GM21526 (cell line): Measurements from ENCODE around the gene DCAF11.

Experiments used
- ATAC-seq: cut with Tn5 transposase; IDR thresholded peaks from one replicate; pipeline ENCODE4 v1.9.1; 2021; ENCODE audit warnings: moderate library complexity; ENCODE audit not compliant: unreplicated experiment, low FRiP score

The DCAF11 gene

DNA sequence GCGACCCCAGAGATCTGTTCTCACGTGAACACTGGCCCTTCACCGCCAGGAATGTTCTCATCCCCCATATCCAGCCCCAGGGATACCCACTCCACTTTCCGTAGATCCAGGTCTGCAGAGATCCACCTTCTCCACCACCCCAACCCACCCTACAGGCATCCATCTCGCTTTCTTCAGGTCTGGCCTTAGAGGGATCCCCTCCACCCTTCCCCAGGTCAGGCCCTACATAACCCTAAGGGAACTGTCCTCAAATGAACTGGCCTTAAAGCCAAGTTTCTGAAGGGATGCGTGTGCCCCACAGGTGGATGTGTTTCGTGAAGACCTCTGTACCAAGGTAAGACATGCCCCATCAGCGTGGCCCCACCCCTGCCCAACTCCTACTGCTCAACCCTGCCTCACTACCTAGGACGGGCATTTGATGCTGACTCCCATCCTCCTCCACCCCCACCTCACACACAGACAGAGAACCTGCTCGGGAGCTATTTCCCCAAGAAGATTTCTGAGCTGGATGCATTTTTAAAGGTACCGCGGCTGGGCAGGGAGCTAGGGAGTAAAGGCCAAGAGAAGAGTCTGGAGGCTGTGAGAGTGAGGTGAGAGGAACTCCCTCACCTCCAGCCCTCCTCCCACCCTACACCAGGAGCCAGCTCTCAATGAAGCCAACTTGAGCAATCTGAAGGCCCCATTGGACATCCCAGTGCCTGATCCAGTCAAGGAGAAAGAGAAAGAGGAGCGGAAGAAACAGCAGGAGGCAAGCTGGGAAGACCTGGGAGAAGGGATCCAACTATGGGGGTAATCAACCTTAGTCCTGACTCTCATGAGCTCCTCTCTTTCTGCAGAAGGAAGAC is 22.3 kb downstream of the DCAF11 start:
- no peak for ATAC-seq

DNA sequence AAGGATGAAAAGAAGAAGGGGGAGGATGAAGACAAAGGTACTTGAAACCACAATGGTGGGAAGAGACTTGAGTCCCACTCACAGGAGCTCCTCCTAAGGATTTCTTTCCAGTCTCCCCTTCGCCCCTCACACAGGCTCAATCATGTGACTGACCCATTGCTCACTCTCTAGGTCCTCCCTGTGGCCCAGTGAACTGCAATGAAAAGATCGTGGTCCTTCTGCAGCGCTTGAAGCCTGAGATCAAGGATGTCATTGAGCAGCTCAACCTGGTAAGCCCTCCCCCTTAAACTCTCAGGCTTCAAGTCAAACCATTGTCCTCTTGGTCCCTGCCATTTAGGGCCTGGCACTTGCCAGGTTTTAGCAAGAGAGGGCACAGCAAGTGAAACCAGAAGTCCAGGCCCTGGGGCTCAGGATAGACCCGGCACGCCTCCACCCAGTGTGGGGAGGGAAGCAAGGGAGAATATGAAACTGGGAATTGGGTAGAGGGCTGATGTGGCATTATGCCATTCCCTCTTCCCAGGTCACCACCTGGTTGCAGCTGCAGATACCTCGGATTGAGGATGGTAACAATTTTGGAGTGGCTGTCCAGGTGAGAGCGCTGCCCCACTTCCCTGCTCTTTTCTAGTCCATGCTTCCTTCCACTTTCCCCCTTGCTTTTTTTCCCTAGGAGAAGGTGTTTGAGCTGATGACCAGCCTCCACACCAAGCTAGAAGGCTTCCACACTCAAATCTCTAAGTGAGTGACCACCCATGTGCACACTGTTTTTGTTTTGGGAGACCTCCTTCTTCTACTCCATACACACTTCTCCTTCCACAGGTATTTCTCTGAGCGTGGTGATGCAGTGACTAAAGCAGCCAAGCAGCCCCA is 23.2 kb downstream of the DCAF11 start:
- ATAC-seq = no peak

DNA sequence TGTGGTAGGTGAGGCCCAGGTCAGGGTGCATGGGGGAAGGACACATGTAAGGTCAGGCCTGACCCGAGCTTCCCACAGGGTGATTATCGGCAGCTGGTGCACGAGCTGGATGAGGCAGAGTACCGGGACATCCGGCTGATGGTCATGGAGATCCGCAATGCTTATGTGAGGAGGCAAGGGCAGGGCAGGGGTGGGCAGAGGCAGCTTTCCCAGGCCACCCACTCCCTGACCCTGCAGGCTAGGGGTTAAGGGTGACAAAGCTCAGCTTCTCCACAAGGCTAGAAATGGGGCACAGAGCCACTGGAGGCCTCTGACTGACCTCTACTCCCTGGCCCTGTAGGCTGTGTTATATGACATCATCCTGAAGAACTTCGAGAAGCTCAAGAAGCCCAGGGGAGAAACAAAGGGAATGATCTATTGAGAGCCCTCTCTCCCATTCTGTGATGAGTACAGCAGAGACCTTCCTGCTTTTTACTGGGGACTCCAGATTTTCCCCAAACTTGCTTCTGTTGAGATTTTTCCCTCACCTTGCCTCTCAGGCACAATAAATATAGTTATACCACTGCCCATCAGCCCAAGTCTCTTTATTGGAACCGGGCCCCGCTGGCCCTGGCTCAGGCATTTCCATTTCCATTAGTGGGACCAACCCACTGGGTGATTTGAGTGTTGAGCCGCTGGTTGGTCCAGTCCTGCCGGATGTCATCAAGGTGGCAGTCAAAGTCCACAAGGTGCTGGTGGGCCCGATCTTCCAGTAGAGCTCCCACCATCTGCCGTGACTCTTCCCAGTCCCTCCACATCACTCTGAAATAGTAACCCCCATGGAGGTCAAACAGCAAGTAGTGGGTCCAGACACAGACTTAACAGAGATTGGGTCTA is 24.1 kb downstream of the DCAF11 start:
- no peak for ATAC-seq

DNA sequence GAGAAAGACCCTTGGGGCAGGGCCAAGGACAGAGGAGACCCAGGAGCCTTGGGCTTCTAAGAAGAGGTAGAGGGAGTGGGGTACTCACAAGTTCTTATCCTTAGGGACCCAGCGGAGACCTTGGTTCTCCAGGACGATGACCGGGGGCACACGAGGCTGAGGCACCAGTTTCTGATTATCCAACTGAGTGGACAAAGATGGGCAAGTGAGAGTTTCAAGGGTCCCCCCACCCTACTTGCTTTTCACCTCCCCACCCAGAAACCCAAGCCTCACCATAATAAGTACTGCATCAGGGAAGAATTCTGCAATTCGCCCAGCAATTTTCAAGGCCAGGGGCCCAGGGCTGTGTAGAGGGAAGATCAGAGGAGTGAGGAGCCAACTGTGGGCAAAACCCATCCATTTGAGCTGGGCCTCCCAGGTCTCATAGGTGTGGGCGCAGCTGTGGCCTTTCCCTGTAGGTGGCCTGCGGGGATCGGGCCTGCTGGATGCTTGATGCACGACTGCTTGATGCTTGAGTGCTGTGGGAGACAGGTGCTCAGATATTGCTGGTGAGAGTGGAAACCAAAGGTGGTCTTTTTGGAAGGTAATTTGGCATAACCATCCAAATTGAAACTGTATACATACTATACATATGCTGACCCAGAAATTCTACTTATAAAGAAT is 24.8 kb downstream of the DCAF11 start:
- ATAC-seq = no peak

DNA sequence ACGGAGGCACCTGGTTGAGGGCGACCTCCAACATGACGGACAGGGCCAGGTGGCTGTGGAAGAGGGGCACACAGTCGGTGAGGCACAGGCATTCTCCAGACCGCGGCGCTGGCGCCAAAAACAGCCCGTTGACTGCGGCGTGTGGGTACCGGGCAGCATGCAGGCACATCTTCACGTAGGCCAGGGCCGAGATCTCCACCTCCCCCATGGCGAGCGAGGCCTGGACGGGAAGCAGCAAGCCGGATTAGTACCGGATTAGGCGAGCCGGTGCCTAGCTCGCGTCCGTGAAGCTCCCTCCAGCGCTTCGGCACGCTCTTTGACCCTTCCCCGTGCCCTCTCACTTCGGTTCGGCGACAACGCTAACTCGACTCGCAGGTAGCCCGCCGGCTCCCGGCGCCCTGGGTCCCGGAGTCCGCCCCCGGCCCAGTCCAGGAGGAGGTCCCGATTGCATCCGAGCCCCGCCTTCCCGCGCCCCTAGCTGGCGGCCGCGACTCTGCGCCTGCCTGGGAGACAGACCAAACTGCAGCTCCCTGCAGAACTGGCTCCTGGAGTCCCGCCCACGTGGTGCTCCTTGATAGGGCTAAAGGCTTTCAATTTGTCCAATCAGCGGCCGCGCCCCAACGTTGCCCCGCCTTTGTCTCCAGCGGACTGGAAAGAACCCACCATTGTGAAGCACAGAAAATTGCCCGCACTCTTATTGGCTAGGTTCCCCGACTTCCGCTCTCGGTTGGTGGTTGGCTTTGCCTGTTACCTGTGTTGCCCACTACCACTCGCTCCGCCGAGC is 26.7 kb downstream of the DCAF11 start, which contains the start of gene EMC9:
TSS of gene EMC9 (minus strand) at position 495 of the 784 bp plus-strand sequence. CDS start at position 208, 287 bp downstream.
- ATAC-seq = peak; percentile 68

DNA sequence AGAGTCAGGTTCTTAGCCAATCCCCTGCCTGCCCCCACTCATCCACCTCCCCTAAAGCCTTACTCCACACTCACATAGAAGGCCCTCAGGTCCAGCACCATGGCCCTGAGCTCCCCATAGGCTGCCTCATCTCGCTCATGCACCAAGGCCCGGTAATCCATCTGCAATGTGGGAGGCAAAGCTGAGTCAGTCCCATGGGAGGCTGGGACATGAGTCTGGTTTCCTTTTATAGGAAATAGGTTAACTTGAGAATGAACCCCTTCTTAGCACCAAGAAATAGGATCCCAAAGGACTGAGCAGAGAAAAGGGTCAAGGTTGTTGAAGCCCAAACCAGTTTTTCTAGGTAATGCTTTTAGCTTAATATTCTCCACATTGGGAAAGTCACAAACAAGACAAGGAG is 28.9 kb downstream of the DCAF11 start:
- ATAC-seq = no peak

DNA sequence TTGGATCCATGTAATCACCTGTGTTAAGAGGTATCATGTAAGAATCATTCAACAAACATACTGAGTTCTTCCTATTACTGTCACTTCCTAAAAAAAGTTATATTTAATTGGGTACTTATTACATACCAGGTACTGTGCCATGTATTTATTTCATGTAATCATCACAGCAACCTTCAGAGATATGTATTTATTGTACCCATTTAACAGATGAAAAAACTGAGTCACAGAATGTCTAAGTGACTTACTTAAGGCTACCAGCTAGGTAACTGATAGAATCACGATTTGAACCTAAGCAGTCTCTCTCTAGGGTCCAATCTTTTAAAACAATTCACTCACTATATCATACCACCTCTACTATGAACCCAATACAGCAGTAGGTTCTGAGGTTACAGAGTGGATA is 29.9 kb downstream of the DCAF11 start:
- ATAC-seq = no peak

DNA sequence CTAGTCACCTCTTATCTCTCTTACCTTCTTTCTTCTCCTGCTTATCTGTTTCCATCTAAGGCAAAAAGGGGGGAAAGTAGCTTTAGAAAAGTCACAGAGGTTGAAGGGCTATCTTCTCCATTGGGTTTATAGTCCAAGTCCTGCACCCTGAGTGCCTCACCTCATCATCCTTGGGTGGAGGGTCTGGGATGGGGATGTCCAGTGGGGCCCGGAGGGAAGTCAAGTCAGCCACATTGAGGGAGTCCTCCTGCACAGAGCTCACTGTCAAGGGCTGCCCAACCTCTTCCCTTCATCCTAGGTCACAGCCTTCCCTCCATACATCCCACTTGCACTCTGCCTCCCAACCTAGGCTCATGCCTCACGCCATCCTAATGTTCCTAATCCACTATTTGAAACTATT is 30.6 kb downstream of the DCAF11 start:
- ATAC-seq = no peak

DNA sequence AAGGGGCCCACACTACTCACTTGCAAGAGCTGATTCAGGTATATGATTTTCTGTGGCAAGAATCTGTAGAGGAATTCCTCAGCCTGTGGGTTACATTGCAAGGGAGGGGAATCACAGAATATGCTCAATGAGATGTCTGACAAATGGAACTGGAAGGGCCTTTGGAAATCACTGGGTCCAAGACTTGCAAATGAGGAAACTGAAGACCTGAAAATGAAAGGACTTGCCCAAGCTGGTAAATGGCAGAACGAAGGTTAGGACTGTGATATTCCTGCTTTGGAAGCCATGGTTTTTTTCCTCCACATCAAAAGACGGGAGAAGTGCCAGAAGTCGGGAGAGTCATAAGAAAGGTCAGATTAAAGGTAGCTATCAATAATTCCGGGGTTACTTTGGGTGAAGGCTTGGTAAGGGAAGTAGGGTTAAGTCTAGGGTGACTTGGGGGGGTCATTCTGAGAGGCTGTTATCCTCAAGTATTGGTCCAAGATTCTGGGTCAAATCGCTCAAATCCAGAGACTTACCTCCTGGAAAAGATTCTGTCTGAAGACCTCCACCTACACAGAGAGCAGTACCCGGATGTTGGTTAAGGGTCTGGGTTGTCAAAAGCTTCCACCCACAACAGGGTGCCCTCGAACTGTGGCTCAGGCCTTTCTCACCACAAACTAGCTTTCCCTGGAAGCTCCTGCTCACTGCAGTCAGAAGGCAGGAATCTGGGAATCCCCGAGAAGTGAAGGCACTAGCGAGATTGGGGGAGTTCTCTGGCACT is 31.3 kb downstream of the DCAF11 start:
- ATAC-seq = no peak

DNA sequence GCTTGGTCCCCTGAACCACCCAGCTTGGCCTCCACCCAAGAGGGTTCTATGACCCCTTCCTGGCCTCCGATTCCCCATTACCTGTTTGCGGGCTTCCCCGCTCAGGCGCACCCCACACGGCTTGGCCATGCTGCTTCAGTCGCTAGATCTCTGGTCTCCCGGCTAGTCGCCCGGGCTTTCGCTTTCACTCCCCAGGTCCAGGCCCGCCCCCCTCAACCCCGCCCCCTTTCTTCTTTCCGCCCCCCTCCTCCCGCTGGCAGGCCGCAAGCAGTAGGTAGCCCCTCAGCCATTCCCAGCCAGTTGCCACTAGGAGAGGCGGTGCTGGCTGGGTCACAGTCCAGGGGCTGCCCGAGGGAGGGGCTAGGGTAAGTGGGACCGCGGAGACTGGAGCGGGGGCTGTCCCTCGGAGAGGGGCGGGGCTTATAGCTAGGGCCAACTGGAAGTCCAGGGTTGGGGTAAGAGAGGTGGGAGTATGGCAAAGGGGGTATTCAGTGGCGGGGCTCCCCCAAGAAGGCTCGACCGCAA is 31.9 kb downstream of the DCAF11 start, which contains the start of gene PSME2:
TSS of gene PSME2 (minus strand) at position 158 of the 525 bp plus-strand sequence. CDS start at position 129, 29 bp downstream.
- peak; percentile 44 for ATAC-seq

DNA sequence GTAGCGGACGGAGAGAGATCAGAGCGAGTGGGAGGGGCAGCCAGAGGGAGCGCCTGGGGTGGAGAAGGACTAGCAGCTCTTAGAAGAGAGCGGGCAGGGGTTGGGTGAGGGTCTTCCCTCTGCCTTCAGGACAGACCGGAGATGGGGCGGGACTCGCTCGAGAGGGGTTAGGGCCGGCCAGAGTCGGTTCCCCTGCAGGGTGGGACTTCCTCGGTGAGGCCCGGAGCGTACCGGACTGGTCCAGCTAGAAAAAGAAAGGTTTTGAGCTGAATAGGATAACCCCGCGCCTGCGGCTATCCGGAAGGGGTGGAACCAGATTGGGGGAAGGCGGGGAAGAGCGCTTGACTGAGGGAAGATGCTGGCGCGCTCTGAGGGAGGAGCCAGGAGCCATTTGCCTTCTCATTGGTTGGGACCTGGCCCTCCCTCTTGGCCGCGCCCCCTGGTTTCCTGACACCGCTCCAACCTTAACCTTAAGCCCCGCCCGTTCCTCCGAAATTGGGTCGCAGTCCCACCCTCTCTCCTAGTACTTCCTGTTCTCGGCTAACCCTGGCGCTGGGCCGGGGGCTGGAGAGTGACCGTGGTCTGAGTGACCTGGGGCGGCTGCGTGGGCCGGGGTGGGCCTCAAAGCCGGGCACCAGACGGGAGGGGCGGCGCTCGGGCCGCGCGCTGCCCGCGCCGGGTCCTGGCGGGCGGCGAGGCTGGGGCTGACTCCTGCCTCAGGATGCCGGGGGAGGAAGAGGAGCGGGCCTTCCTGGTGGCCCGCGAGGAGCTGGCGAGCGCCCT is 32.6 kb downstream of the DCAF11 start, which contains the start of gene RNF31:
TSS of gene RNF31 (plus strand) at position 521 of the 783 bp plus-strand sequence. CDS start at position 722, 201 bp downstream.
- peak; percentile 65 for ATAC-seq

DNA sequence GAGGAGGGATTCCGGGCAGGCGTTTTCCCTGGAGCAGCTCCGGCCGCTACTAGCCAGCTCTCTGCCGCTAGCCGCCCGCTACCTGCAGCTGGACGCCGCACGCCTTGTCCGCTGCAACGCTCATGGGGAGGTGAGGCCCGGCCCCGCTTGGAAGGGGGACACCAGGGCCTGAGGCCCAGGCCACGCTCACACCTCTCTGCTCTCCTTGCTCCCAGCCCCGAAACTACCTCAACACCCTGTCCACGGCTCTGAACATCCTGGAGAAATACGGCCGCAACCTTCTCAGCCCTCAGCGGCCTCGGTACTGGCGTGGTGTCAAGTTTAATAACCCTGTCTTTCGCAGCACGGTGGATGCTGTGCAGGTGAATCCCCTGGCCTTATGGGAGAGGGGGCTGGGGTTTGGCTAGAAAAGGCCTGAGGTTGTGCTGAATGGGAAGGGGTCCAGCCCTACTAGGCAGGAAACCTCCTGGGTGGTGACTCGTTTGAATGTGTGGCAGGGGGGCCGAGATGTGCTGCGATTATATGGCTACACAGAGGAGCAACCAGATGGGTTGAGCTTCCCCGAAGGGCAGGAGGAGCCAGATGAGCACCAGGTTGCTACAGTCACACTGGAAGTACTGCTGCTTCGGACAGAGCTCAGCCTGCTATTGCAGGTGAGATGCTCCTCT is 33.3 kb downstream of the DCAF11 start:
- ATAC-seq = no peak

DNA sequence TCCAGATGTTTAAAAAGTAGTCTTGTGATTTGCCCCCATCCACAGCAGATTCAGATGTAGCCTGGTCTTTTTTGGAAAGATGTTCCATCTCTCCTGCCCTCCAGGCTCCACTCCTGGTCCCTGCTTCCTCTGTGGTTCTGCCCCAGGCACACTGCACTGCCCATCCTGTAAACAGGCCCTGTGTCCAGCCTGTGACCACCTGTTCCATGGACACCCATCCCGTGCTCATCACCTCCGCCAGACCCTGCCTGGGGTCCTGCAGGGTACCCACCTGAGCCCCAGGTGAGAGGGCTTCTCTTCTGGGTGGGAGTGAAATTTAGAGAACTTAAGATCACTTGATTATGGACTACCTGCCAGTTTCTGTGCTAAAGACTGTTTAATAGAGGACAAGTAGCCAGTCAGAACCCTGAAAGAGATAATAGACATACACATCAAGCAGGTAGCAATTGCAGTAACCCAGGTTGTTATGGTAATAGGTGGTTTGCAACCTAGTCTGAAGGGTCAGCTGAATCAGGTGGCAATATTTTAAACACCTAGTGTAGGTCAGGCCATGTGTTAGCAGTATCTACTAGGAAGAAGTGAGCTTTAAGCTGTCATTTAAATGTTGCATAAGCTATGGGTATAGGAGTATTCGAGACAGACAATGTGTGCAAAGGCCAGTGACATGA is 34.9 kb downstream of the DCAF11 start:
- ATAC-seq = no peak

DNA sequence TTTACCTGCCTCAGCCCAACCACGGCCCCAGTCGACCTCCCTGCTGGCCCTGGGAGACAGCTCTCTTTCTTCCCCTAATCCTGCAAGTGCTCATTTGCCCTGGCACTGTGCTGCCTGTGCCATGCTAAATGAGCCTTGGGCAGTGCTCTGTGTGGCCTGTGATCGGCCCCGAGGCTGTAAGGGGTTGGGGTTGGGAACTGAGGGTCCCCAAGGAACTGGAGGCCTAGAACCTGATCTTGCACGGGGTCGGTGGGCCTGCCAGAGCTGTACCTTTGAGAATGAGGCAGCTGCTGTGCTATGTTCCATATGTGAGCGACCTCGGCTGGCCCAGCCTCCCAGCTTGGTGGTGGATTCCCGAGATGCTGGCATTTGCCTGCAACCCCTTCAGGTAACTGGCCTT is 35.5 kb downstream of the DCAF11 start:
- ATAC-seq = no peak

DNA sequence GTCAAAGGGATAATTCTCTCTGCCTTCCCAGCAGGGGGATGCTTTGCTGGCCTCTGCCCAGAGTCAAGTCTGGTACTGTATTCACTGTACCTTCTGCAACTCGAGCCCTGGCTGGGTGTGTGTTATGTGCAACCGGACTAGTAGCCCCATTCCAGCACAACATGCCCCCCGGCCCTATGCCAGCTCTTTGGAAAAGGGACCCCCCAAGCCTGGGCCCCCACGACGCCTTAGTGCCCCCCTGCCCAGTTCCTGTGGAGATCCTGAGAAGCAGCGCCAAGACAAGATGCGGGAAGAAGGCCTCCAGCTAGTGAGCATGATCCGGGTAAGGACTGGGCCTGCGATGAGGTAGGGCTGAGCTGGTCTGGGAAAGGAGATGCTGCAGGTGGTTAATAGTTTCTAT is 36.0 kb downstream of the DCAF11 start:
- ATAC-seq = no peak

DNA sequence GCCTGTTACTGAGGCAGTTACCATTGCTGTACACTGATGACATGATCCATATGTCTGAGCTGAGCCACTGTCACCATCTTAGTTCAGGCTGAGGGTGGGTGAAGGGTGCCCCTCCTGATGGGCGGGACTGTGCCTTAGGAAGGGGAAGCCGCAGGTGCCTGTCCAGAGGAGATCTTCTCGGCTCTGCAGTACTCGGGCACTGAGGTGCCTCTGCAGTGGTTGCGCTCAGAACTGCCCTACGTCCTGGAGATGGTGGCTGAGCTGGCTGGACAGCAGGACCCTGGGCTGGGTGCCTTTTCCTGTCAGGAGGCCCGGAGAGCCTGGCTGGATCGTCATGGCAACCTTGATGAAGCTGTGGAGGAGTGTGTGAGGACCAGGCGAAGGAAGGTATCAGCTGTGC is 36.4 kb downstream of the DCAF11 start:
- ATAC-seq = no peak
